ENCODE results near the gene TSEN34. TPM values are rescaled to one million over a fixed set of nuclear protein-coding genes. Genes with fewer than 3 reads are reported as not detected.

The TSEN34 gene
- total and polyA plus RNA-seq, 3 donors from 2014 or later, result 73.1 to 177 (median 162) TPM

GRCh38 chr19:54188215-54188871 lies 2.8 kb upstream of the TSEN34 start:
- H3K27me3 ChIP-seq, result no peaks in the 10 kb centered on the region
- no peaks in the 10 kb centered on the region for H3K9me3 ChIP-seq
- no peak for TF ChIP-seq CTCF (IDR thresholded peaks at IDR 0.05)
- TF ChIP-seq POLR2A (IDR thresholded peaks at IDR 0.05), result no peak
- H3K4me1 ChIP-seq, result peaks cover 20% of the 10 kb centered on the region
- WGBS, 2 donors, result 16 to 19% methylated on average over 11 to 12 of the region's 12 CpGs
- intact Hi-C loops (cut with DNase I; ENCODE audit: low total_unique reads), result no loop called here
- no peaks in the 10 kb centered on the region for H3K36me3 ChIP-seq (ENCODE audit: low read depth, missing control alignments)
- peak; percentile 35 for DNase-seq
- peak overlapping the region; percentile 97 to 100 for H3K27ac ChIP-seq
- H3K4me3 ChIP-seq, result peak overlapping the region; percentile 73 to 87

- TF ChIP-seq CTCF (IDR thresholded peaks at IDR 0.05) (no peak), POLR2A (IDR thresholded peaks at IDR 0.05) (peak; percentile 64)
- Histone ChIP-seq H3K27me3 (no peaks in the 10 kb centered on the region), H3K27ac (peak within 1 kb of the TSS; percentile 97 to 100), H3K36me3 (ENCODE audit: low read depth, missing control alignments) (no peaks in the 10 kb centered on the region), H3K9me3 (no peaks in the 10 kb centered on the region), H3K4me1 (peaks cover 20% of the 10 kb centered on the region), H3K4me3 (peak within 1 kb of the TSS; percentile 73 to 87)
- intact Hi-C loops (cut with DNase I; ENCODE audit: low total_unique reads), result no loop called here
- no peak for DNase-seq
- 0 to 1% methylated on average over 10 to 51 of the region's 64 CpGs for WGBS, 2 donors
Measured at GRCh38 chr19:54189145-54189734, 1.9 kb upstream of the TSEN34 start, which contains the start of gene MBOAT7. MBOAT7 (minus strand) TSS chr19:54189580; CDS start chr19:54188508, 1,072 bp downstream.

GRCh38 chr19:54189735-54190502 lies 1.2 kb upstream of the TSEN34 start:
- TF ChIP-seq CTCF (IDR thresholded peaks at IDR 0.05) (no peak), POLR2A (IDR thresholded peaks at IDR 0.05) (no peak)
- no peaks in the 10 kb centered on the region for H3K27me3 ChIP-seq
- H3K4me1 ChIP-seq, result peaks cover 20% of the 10 kb centered on the region
- no peaks in the 10 kb centered on the region for H3K36me3 ChIP-seq (ENCODE audit: low read depth, missing control alignments)
- H3K9me3 ChIP-seq, result no peaks in the 10 kb centered on the region
- WGBS, 2 donors, result 0% methylated on average over 36 to 65 of the region's 65 CpGs
- H3K27ac ChIP-seq, result peak overlapping the region; percentile 97 to 100
- H3K4me3 ChIP-seq, result peak overlapping the region; percentile 73 to 87
- peak; percentile 100 for DNase-seq
- intact Hi-C loops (cut with DNase I; ENCODE audit: low total_unique reads), result no loop called here

- H3K36me3 ChIP-seq (ENCODE audit: low read depth, missing control alignments), result no peaks in the 10 kb centered on the region
- peak overlapping the region; percentile 73 to 87 for H3K4me3 ChIP-seq
- H3K27me3 ChIP-seq, result no peaks in the 10 kb centered on the region
- H3K4me1 ChIP-seq, result peaks cover 20% of the 10 kb centered on the region
- DNase-seq, result peak; percentile 100
- H3K27ac ChIP-seq, result peak overlapping the region; percentile 97 to 100
- TF ChIP-seq POLR2A (IDR thresholded peaks at IDR 0.05) (no peak), CTCF (IDR thresholded peaks at IDR 0.05) (no peak)
- intact Hi-C loops (cut with DNase I; ENCODE audit: low total_unique reads), result no loop called here
- WGBS, 2 donors, result 0 to 1% methylated on average over 38 to 56 of the region's 56 CpGs
- H3K9me3 ChIP-seq, result no peaks in the 10 kb centered on the region
Measured at GRCh38 chr19:54190503-54191010, 551 bp upstream of the TSEN34 start.
